NCI-H2029 (cell line): ENCODE measurements around the gene CCL4.
"Not testable (repeated sequence)": the region's sequence is repeated elsewhere in the genome, so short reads cannot be mapped to it uniquely, and the experiment has no call there.

Experiments used
- DNase-seq: peaks from one replicate; lab custom pipeline; 2025; lab: John Stamatoyannopoulos, UW

Gene CCL4

GRCh38 chr17:36103401-36103975 lies at the start of gene CCL4:
Gene CCL4, plus strand, starts transcription at chr17:36103827. Its CDS starts 79 bp downstream, at chr17:36103906.
- not testable (repeated sequence) for DNase-seq

- DNase-seq: no peak
Measured at GRCh38 chr17:36055171-36055570, 48.5 kb upstream of the CCL4 start.

GRCh38 chr17:36055921-36056520 lies 47.6 kb upstream of the CCL4 start:
- DNase-seq: no peak

GRCh38 chr17:36057911-36058310 lies 45.7 kb upstream of the CCL4 start:
- no peak for DNase-seq

- DNase-seq: no peak
Measured at GRCh38 chr17:36059406-36059805, 44.2 kb upstream of the CCL4 start.

GRCh38 chr17:36060816-36061215 lies 42.8 kb upstream of the CCL4 start:
- no peak for DNase-seq

- DNase-seq: no peak
Measured at GRCh38 chr17:36063786-36064541, 39.7 kb upstream of the CCL4 start, which contains the start of gene CCL18. Gene CCL18, plus strand, starts transcription at chr17:36064272. Its CDS starts 71 bp downstream, at chr17:36064343.

- no peak for DNase-seq
Measured at GRCh38 chr17:36066365-36066985, 37.2 kb upstream of the CCL4 start.

- DNase-seq: no peak
Measured at GRCh38 chr17:36068524-36068923, 35.1 kb upstream of the CCL4 start.

- DNase-seq: no peak
Measured at GRCh38 chr17:36069136-36069535, 34.5 kb upstream of the CCL4 start.

- DNase-seq: no peak
Measured at GRCh38 chr17:36070427-36070826, 33.2 kb upstream of the CCL4 start.

- no peak for DNase-seq
Measured at GRCh38 chr17:36071751-36072150, 31.9 kb upstream of the CCL4 start.

GRCh38 chr17:36072431-36073121 lies 31.1 kb upstream of the CCL4 start:
- DNase-seq: no peak

- no peak for DNase-seq
Measured at GRCh38 chr17:36074365-36074764, 29.3 kb upstream of the CCL4 start.

GRCh38 chr17:36081681-36082471 lies 21.8 kb upstream of the CCL4 start:
- not testable (repeated sequence) for DNase-seq

GRCh38 chr17:36082482-36083120 lies 21.0 kb upstream of the CCL4 start:
- not testable (repeated sequence) for DNase-seq

GRCh38 chr17:36083691-36084090 lies 19.9 kb upstream of the CCL4 start:
- not testable (repeated sequence) for DNase-seq

GRCh38 chr17:36085765-36086164 lies 17.9 kb upstream of the CCL4 start:
- no peak for DNase-seq

GRCh38 chr17:36086791-36087190 lies 16.8 kb upstream of the CCL4 start:
- no peak for DNase-seq

- DNase-seq: not testable (repeated sequence)
Measured at GRCh38 chr17:36087471-36087870, 16.2 kb upstream of the CCL4 start.
